Neutrophil (primary cell): Measurements from ENCODE around the gene NSD1.

Experiments
- H3K27ac ChIP-seq: fragments of 200-600 bp; sonication (generic); 2 replicates; pipeline ENCODE4 v1.5.1; 2016; ENCODE audit warnings: mild to moderate bottlenecking, moderate library complexity
- H3K27me3 ChIP-seq: fragments of 200-600 bp; sonication (generic); 2 replicates; pipeline ENCODE4 v1.6.0; 2016; ENCODE audit warnings: mild to moderate bottlenecking
- H3K36me3 ChIP-seq: fragments of 200-600 bp; sonication (generic); 2 replicates; pipeline ENCODE4 v1.5.1; 2017
- H3K4me1 ChIP-seq, 2 experiments: fragments of 200-600 bp in 1 of 2; sonication (generic) in 1 of 2; 1 replicate in 1 of 2; 2 replicates in 1 of 2; pipeline versions ENCODE4 v1.5.1 to v1.6.1; 2013 to 2016; ENCODE audit warnings: low read depth in 1 of 2, low read length in 1 of 2, mild to moderate bottlenecking in 1 of 2, moderate library complexity in 1 of 2; ENCODE audit not compliant: control insufficient read depth in 1 of 2, insufficient read depth in 1 of 2
- H3K4me3 ChIP-seq, 2 experiments: fragments of 200-600 bp in 1 of 2; sonication (generic) in 1 of 2; 1 replicate in 1 of 2; 2 replicates in 1 of 2; pipeline ENCODE4 v1.5.1; 2013 to 2016; ENCODE audit warnings: low read depth in 1 of 2, low read length in 1 of 2, mild to moderate bottlenecking in 1 of 2, moderate library complexity in 1 of 2
- H3K9me3 ChIP-seq: fragments of 200-600 bp; sonication (generic); 2 replicates; pipeline ENCODE4 v1.5.1; 2016
- CTCF ChIP-seq: fragments of 200-600 bp; sonication (generic); IDR thresholded peaks from 2 replicates; pipeline ENCODE4 v1.5.1; 2016; ENCODE audit warnings: antibody characterized with exemption

The NSD1 gene

GRCh38 chr5:177275883-177276282, 142.3 kb downstream of the NSD1 start:
- no peaks in the 10 kb centered on the region for H3K4me1 ChIP-seq
- H3K36me3 ChIP-seq, result peaks cover 75% of the 10 kb centered on the region
- no peak for TF ChIP-seq CTCF
- no peaks in the 10 kb centered on the region for H3K9me3 ChIP-seq
- H3K27me3 ChIP-seq, result no peaks in the 10 kb centered on the region
- H3K27ac ChIP-seq, result no peak overlapping the region
- H3K4me3 ChIP-seq, result no peak overlapping the region

- no peaks in the 10 kb centered on the region for H3K4me1 ChIP-seq
- H3K27me3 ChIP-seq, result no peaks in the 10 kb centered on the region
- H3K27ac ChIP-seq, result no peak overlapping the region
- H3K36me3 ChIP-seq, result peaks cover 73% of the 10 kb centered on the region
- no peak for TF ChIP-seq CTCF
- no peaks in the 10 kb centered on the region for H3K9me3 ChIP-seq
- no peak overlapping the region for H3K4me3 ChIP-seq
These were observed 143.3 kb downstream of the NSD1 start for GRCh38 chr5:177276886-177277285.

GRCh38 chr5:177288191-177288590, 154.6 kb downstream of the NSD1 start:
- no peak overlapping the region for H3K27ac ChIP-seq
- TF ChIP-seq CTCF, result no peak
- H3K4me1 ChIP-seq, result no peaks in the 10 kb centered on the region
- no peak overlapping the region for H3K4me3 ChIP-seq
- no peaks in the 10 kb centered on the region for H3K9me3 ChIP-seq
- peaks cover 89% of the 10 kb centered on the region for H3K36me3 ChIP-seq
- H3K27me3 ChIP-seq, result no peaks in the 10 kb centered on the region

- no peaks in the 10 kb centered on the region for H3K9me3 ChIP-seq
- no peak overlapping the region for H3K4me3 ChIP-seq
- TF ChIP-seq CTCF, result no peak
- peaks cover 16% of the 10 kb centered on the region in 2 experiments for H3K4me1 ChIP-seq
- H3K27me3 ChIP-seq, result no peaks in the 10 kb centered on the region
- no peak overlapping the region for H3K27ac ChIP-seq
- peaks cover 86% of the 10 kb centered on the region for H3K36me3 ChIP-seq
These were observed 157.4 kb downstream of the NSD1 start for GRCh38 chr5:177290816-177291596.

GRCh38 chr5:177291735-177292134, 158.2 kb downstream of the NSD1 start:
- Histone ChIP-seq H3K4me3 (no peak overlapping the region), H3K9me3 (no peaks in the 10 kb centered on the region), H3K4me1 (peaks cover 23% of the 10 kb centered on the region in 2 experiments), H3K36me3 (peaks cover 79% of the 10 kb centered on the region), H3K27ac (no peak overlapping the region), H3K27me3 (no peaks in the 10 kb centered on the region)
- TF ChIP-seq CTCF, result no peak
